ENCODE data around the gene HINFP. TPM values are rescaled to one million over a fixed set of nuclear protein-coding genes. Genes with fewer than 3 reads are reported as not detected.
"Not testable (repeated sequence)": the region's sequence is repeated elsewhere in the genome, so short reads cannot be mapped to it uniquely, and the experiment has no call there.

Gene HINFP
- polyA plus RNA-seq, 3 donors = 28.2 to 42.9 (median 29.1) TPM

DNA sequence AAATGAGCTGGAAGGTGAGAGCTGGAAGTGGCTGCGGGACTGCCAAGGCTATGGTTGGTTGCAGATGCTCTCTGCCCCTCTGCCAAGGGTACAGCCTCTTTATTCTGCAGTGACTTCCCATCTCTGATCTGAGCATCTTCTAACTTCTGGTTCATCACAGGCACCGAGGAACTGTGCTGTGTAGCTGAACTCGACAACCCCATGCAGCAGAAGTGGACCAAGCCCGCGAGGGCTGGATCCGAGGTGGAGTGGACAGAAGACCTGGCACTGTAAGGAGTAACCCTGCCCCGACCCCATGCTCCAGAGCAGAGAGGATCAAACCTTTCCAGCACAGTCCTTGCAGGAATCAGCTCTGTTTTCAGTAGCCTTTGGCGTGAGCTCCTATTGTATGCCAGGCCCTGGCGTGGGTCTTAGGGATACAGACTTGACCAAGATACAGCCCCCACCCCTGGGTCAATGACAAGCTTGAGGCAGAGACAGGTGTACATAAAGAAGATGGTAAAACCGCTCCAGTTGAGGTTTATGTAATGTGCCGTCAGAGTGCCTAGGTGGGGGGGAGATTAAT, 9.9 kb upstream of the HINFP start:
- no peak for DNase-seq (ENCODE audit: extremely low read depth in 1 of 11, low read depth in 9 of 11, low spot score in 4 of 11)

DNA sequence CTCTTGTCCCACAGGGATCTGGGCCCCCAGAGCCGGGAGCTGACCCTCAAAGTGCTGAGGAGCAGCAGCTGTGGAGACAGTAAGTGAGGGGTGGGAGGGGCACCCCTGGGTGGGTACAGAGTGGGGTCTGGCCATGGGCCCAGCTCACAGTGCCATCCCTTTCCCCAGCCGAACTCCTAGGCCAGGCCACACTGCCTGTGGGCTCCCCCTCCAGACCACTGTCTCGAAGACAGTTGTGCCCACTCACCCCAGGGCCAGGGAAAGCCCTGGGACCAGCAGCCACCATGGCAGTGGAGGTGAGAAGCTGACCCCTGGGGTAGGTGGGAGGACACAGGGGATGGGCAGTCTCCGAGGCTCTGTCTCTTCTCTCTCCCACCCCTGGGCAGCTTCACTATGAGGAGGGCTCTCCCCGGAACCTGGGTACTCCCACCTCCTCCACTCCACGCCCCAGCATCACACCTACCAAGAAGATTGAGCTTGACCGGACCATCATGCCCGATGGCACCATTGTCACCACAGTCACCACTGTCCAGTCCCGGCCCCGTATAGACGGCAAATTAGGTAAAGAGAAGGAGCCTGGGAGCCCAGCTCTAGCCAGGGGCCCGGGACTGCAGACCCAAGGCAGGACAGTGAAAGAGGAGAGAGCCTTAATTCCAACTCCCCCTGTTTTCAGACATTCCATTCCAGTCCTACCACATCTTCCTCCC, 8.9 kb upstream of the HINFP start:
- DNase-seq (ENCODE audit: extremely low read depth in 1 of 11, low read depth in 9 of 11, low spot score in 4 of 11) = no peak

DNA sequence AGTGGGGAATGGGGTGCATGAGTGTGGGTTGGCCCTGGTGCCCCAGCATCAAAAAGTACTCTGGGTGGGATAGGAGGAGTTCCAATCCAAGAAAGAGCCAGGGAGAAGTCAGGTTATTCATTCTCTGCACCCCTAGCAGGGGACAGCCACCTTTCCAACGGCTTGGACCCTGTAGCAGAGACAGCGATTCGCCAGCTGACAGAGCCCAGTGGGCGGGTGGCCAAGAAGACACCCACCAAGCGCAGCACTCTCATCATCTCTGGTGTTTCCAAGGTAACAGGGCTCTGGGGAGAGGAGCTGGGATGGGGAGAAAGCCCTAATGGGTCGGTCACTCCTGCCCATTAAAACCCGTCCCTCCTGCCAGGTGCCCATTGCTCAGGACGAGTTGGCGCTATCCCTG, 7.7 kb upstream of the HINFP start:
- DNase-seq (ENCODE audit: extremely low read depth in 1 of 11, low read depth in 9 of 11, low spot score in 4 of 11) = no peak

DNA sequence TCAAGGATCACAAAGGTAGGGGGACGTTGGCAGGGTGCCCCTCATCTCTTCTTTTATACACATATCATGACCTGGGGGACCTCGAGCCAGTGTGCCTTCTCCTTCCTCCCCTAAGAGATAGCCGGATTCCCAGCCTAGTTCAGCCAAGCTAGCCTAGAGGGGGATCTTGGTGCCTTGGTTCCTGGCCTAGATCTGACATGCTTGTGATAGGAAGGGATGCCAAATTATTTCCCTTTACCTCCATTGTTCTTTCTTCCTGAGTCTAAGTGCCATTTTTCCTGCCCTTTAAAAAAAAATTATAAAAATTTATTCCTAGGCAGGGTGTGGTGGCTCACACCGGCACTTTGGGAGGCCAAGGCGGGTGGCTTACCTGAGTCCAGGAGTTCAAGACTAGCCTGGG, 7.0 kb upstream of the HINFP start:
- DNase-seq (ENCODE audit: extremely low read depth in 1 of 11, low read depth in 9 of 11, low spot score in 4 of 11) = no peak

DNA sequence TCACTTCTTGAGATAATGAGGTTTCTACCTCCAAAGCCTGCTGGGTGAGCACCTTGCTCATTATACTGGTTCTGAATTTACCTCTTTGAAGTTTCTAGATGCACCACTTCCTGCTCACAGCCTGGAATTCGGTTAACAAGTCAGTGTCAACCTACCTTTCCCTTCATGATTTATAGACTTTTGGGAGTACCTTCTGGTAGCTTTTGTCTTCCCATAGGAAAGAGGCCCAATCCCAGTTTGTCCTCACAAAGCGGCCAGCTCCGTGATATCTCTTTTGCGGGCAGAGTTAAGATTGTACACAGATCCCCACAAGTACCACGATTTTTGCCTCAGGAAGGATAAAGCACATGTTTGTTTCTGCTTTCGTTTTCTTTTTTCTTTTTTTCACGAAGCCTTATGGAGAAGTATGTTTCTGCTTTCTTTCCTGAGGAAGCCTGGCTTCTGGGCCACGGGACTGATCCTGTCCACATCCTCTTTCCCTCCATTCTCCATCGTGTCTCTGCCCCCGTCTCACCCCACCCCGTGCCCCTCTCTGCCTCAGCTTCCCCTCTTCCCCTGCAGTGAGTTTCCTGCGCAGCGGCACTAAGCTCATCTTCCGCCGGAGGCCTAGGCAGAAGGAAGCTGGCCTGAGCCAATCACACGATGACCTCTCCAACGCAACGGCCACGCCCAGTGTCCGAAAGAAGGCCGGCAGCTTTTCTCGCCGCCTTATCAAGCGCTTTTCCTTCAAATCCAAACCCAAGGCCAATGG, 5.7 kb upstream of the HINFP start:
- no peak for DNase-seq (ENCODE audit: extremely low read depth in 1 of 11, low read depth in 9 of 11, low spot score in 4 of 11)

DNA sequence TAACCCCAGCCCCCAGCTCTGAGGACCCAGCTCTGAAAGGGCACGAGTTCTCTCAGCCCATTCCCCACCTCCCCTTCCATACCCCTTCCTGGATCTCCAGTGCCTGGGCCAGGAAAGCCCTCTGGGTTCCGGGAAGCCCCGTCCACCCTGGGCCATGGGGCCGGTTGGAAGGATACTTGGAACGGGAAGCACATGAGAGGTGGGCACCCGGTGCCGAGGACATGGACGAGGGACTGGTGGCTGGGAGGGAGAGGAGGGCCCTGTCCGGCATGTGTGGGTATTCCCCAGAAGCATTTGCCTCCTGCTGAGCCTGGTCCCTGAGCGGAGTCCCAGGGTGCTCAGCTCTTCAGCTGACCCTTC, 5.2 kb upstream of the HINFP start:
- no peak for DNase-seq (ENCODE audit: extremely low read depth in 1 of 11, low read depth in 9 of 11, low spot score in 4 of 11)

DNA sequence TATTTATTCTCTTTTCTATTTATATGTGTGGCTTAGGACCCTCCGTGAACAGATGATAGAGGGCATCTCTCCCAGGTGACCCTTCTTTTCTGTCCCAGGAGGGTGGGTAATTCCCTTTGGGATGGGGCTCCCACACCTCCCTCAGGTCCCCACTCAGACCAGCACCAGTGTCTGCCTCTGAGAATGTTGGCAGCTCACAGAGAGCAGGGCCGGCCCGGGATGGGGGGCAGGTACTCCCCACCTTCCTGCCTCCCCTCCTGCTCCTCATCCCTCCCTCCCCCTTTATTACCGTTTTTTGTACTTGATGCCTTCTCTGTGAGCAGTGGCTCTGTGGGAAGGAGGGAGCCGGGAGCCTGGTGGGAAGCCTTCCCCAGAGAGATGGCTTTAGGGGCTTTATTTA, 4.8 kb upstream of the HINFP start:
- no peak for DNase-seq (ENCODE audit: extremely low read depth in 1 of 11, low read depth in 9 of 11, low spot score in 4 of 11)

DNA sequence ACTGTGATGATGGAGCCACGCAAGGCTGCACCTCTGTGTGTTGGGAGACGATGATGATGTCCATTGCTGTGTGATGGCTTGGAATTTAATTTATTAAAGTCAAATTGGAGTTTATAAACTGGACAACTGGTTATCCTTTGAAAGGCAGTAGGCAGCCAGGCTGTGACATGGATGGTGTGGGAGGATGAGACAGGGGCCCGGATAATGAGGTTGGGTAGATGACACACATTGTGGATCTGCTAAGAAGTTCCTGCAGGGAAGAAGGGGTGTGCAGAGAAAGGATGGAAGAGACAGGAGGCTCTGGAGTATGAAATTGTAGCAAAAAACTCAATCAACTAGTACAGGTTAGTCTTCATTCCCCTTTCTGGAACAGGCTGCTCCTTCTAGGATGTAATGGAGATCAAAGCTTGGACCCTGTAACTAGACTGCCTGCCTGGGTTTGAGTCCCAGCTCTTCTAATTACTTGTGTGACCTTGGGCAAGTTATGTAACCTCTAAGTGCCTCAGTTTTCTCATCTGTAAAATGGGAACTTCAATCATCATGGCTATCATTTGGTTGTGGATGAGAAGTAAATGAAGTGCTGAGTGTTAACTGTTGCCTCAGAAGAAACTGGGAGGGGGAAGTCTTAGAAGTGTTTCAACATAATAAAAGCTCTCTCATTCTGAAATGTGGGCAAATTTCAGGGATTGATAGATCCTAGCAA, 4.2 kb upstream of the HINFP start:
- DNase-seq (ENCODE audit: extremely low read depth in 1 of 11, low read depth in 9 of 11, low spot score in 4 of 11) = no peak

DNA sequence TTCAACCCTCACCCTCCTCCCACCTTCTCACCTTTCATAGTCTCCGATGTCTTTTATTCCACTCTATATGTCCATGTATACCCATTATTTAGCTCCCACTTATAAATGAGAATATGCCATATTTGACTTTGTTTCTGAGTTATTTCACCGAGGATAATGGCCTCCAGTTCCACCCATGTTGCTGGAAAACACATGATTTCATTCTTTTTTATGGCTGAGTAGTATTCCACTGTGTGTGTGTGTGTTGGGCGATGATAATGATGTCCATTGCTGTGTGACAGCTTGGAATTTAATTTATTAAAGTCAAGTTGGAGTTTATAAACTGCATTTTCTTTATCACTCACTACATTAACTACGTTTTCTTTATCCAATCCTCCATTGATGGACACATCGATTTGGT, 3.2 kb upstream of the HINFP start:
- DNase-seq (ENCODE audit: extremely low read depth in 1 of 11, low read depth in 9 of 11, low spot score in 4 of 11) = no peak

DNA sequence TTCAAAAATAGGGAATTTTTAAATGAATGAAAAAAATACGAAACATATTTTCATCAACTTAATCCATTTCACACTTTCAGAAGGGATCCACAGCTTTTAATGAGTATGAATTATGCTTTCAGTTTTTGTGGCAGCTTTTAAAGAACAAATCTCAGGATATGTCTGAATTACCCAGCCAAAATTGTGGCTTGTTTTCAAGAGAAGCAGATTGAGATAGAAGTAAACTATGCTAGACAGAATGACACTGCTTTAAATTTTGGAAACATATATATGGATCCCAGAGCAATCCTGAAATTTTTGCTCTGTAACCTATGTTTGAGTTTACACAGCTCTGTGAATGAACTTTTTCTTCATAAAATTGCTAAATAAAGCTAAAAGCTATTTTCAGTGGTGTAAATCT, 2.4 kb upstream of the HINFP start:
- DNase-seq (ENCODE audit: extremely low read depth in 1 of 11, low read depth in 9 of 11, low spot score in 4 of 11) = no peak

DNA sequence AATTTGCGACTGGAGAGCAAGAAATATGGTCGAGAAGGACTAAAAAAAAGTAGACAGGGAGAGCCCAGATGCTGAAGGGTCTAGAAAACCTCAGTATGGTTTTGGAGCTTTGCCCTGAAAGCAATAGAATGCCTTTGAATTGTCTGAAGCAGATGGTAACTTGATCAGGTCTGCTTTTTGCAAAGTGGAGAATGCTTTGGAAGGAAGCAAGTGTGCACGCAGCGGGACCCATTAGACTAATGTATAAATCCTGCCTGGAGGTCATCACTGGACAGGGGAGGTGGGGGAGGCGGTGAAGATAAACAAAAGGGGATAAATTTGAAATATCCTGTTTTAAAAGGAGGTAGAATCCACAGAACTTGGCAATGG, 757 bp upstream of the HINFP start:
- DNase-seq (ENCODE audit: extremely low read depth in 1 of 11, low read depth in 9 of 11, low spot score in 4 of 11) = peak in 4 of 11 donors; percentile 48 to 68 (median 62)

DNA sequence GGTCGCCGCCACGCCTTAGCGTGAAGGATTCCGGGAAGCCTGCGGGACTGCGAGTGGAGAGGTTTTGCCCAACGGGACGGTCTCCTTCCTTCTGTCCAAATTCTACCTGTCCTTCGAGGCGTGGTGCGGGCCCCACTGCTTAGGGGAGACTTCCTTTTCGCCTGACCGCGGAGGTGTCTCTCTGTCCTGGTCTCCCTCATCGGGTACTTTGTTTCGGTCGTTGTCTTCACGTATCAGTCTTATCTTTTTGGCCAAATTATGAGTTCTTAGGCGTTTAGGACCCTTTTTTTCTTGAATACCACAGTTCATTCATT, 388 bp downstream of the HINFP start:
- DNase-seq (ENCODE audit: extremely low read depth in 1 of 11, low read depth in 9 of 11, low spot score in 4 of 11) = no peak

DNA sequence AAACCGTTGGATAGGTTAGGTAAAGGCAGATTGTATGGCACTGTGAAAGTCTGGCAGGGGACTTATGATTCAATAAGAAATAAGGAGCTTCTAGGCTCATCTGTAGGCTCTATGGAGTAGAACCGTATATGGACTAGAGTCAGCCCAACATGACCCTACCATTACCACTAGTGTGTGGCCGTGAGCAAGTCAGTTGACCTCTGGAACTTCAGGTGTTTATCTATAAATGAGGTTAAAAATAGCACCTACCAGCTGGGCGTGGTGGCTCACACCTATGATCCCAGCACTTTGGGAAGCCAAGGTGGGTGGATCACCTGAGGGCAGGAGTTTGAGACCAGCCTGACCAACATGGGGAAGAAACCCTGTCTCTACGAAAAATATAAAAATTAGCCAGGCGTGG, 4.4 kb downstream of the HINFP start:
- DNase-seq (ENCODE audit: extremely low read depth in 1 of 11, low read depth in 9 of 11, low spot score in 4 of 11) = no peak

DNA sequence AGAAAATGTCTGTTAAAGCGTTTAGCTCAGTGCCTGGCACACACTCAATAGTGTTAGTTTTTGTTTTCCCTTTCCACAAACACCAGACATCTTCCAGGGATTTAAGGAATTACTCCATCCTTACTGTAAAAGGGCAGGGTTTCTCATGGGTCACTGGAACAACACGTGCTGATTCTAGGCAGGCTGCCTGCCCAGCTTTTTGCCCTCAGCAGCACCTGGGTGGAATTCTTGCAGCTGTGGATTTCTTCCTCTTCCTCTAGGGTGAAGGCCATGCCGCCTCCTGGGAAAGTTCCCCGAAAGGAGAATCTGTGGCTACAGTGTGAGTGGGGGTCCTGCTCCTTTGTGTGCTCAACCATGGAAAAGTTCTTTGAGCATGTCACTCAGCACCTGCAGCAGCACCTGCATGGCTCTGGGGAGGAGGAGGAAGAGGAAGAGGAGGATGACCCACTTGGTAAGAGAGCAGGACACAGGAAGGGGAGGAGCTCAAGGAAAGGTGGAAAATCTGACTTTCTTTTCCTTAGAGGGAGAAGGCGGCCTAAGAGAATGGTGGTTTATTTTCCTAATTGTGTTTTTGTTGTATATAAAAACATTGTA, 5.4 kb downstream of the HINFP start:
- no peak for DNase-seq (ENCODE audit: extremely low read depth in 1 of 11, low read depth in 9 of 11, low spot score in 4 of 11)

DNA sequence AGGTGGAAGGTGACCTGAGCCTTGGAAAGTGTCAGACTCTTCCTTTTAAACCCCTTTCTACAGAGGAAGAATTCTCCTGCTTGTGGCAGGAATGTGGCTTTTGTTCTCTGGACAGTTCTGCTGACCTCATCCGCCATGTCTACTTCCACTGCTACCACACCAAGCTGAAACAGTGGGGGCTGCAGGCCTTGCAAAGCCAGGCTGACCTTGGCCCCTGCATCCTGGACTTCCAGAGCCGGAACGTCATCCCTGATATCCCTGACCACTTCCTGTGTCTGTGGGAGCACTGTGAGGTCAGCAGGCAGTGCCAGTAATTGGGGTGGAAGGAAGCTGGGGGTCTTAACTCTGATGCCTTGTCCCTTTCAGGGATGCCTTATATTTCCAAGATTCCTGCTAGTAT, 9.3 kb downstream of the HINFP start:
- no peak for DNase-seq (ENCODE audit: extremely low read depth in 1 of 11, low read depth in 9 of 11, low spot score in 4 of 11)

DNA sequence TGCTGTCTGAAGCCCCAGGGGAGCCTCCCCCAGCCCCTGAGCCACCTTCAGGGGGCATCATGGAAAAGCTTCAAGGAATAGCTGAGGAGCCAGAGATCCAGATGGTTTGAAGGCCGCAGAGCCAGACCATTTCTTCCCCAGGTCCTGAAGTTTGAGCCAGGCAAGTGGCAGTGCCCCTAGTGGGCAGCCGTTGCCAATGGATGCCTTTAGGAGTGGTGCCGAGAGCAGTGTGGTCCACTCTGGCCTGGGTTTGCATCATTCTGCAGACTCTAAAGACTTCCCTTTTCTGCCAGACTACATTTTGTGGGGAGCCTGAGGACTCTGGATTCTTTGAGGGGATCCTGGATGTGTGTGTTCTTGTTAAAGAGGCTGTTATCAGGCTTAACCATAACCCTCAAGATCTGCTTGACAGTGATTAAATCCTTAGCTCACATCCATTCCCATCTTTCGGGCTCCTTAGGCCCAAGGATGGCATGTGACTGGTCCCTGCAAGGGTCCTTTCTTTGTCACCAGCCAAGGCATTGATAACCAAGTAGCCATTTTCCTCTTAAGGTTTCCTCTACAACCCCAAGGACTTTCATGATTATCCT, 13.1 kb downstream of the HINFP start:
- no peak for DNase-seq (ENCODE audit: extremely low read depth in 1 of 11, low read depth in 9 of 11, low spot score in 4 of 11)

DNA sequence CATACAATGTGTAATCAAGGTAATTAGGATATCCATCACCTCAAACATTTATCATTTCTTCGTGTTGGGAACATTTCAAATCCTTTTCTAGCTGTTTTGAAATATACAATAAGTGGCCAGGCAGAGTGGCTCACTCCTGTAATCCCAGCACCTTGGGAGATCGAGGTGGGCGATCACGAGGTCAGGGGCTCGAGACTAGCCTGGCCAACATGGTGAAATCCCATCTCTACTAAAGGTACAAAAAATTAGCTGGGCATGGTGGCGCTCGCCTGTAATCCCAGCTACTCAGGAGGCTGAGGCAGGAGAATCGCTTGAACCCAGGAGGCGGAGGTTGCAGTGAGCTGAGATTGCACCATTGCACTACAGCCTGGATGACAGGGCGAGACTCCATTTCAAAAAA, 17.9 kb downstream of the HINFP start:
- DNase-seq (ENCODE audit: extremely low read depth in 1 of 11, low read depth in 9 of 11, low spot score in 4 of 11) = not testable (repeated sequence)

DNA sequence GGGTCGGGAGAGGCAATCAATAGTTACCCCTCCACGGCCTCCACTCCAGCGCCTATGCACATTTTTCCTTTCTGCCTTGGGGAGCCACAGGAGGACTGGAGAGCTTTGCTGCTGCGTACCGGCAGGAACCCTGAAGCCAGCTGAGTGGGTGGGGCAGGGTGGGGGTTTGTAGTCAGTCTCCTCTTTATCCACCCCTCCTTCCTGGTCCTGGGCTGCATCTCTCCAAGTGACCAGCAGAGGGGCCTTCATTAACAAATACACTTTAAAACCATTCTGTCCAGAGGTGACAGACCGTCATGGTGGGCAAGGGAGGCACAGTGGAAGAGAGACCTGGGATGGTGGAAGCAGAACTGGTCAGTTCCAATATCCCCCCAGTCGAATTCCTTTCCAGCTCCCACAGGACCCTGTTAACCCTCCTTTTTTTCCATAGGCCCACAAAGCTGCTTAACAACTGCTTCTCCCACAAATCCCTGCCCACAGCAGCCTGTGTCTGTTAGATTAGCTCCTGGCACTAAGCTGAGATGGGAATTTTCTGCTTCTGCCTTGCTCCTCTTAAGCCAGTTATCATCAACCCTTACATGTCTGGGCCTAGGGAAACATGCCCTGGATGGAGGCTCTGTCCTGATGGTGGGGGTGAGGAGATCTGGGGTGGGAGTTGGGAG, 23.6 kb downstream of the HINFP start:
- peak in 6 of 11 donors; percentile 29 to 57 (median 44) for DNase-seq (ENCODE audit: extremely low read depth in 1 of 11, low read depth in 9 of 11, low spot score in 4 of 11)

DNA sequence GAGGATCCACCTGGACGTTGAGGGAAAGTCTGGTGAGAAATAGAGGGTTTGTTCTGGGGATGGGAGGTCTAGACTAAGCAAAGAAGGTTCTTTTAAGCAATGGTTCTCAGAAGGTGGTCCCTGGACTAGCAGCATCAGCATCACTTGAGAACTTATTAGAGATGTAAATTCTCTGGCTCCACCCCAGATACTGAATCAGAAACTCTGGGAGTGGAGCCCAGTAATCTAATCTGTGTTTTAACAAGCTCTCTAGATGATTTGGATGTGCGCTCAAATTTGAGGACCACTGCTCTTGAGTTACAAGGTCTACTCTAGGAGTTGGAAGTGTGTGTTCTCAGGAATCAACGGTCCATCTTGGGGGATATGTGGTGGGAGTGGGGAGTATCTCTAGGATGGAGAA, 24.2 kb downstream of the HINFP start:
- no peak for DNase-seq (ENCODE audit: extremely low read depth in 1 of 11, low read depth in 9 of 11, low spot score in 4 of 11)

All from renal cortex interstitium (tissue), 11 donors.